GM12878 (cell line): Measurements from ENCODE around the gene BNIP5. TPM values are rescaled to one million over a fixed set of nuclear protein-coding genes. Genes with fewer than 3 reads are reported as not detected.

Source experiments
- ATAC-seq: fragments of 200-7000 bp; cut with Tn5 transposase; 3 replicates; pipeline ENCODE4 v1.9.1; 2020; ENCODE audit warnings: mild to moderate bottlenecking, moderate library complexity
- BruUV-seq: library from RNA; stranded (reverse); fragments of 400-500 nt; replicated peaks from 2 replicates; lab custom pipeline; 2021; lab: Mats Ljungman, UMichigan
- CTCF ChIA-PET: fragments of 300-600 bp; sonication (Branson Sonifier 250); formaldehyde crosslinking; extraction: SDS; loops from one replicate; lab custom pipeline; 2021; ENCODE audit warnings: inconsistent platforms; lab: Yijun Ruan, JAX
- POLR2A ChIA-PET: fragments of 350-600 bp; formaldehyde crosslinking; extraction: SDS; loops from one replicate; lab custom pipeline; 2021; ENCODE audit warnings: inconsistent platforms; lab: Charles Lee
- RAD21 ChIA-PET: fragments of 300-600 bp; sonication (Branson Sonifier 250); formaldehyde crosslinking; loops from one replicate; lab custom pipeline; 2023; ENCODE audit warnings: antibody characterized with exemption; ENCODE audit not compliant: unreplicated experiment; lab: Charles Lee
- SMC1A ChIA-PET: fragments of 300-600 bp; sonication (Branson Sonifier 250); formaldehyde crosslinking; loops from one replicate; lab custom pipeline; 2023; ENCODE audit not compliant: unreplicated experiment, uncharacterized antibody; lab: Charles Lee
- DNase-seq: peaks from one replicate; pipeline ENCODE4 v3.0.0-alpha.2; 2011; ENCODE audit warnings: low read depth, low spot score
- FAIRE-seq: peaks from 3 replicates; lab custom pipeline; 2011; peaks lifted over from hg19 to GRCh38; lab: Jason Lieb, UNC
- H2AFZ ChIP-seq: 2 replicates; pipeline ENCODE4 v1.6.0; 2011; ENCODE audit warnings: low read depth, low read length, control low read depth; ENCODE audit not compliant: control insufficient read depth
- H3K27ac ChIP-seq: 2 replicates; pipeline ENCODE4 v1.5.1; 2011; ENCODE audit warnings: control low read depth; ENCODE audit not compliant: control insufficient read depth, insufficient read depth
- H3K27me3 ChIP-seq, 2 experiments: replicated peaks in 1 of 2; 2 replicates each; pipeline versions ENCODE4 v1.6.0 to v1.6.1; 2011; ENCODE audit warnings: low read length in 1 of 2; ENCODE audit not compliant: control insufficient read depth in 2 of 2, insufficient read depth in 2 of 2
- H3K36me3 ChIP-seq, 2 experiments: 2 replicates each; pipeline ENCODE4 v1.5.1; 2011; ENCODE audit warnings: low read length in 1 of 2; ENCODE audit not compliant: control insufficient read depth in 2 of 2, insufficient read depth in 2 of 2
- H3K4me1 ChIP-seq: 2 replicates; pipeline ENCODE4 v1.6.1; 2011; ENCODE audit warnings: mild to moderate bottlenecking, low read length, moderate library complexity, mixed read lengths; ENCODE audit not compliant: control insufficient read depth, insufficient read depth
- H3K4me2 ChIP-seq: 2 replicates; pipeline ENCODE4 v1.6.0; 2011; ENCODE audit warnings: control low read depth; ENCODE audit not compliant: control insufficient read depth, insufficient read depth
- H3K4me3 ChIP-seq: fragments of 200-600 bp; sonication (generic); 2 replicates; pipeline ENCODE4 v1.5.1; 2016
- H3K79me2 ChIP-seq: 2 replicates; pipeline ENCODE4 v1.6.0; 2011; ENCODE audit warnings: low read length; ENCODE audit not compliant: control insufficient read depth, insufficient read depth
- H3K9ac ChIP-seq: 2 replicates; pipeline ENCODE4 v1.8.0; 2011; ENCODE audit warnings: low read length, control low read depth, mixed read lengths; ENCODE audit not compliant: control insufficient read depth, insufficient read depth
- H3K9me3 ChIP-seq: replicated peaks from 3 replicates; pipeline ENCODE4 v1.5.1; 2011; ENCODE audit warnings: mild to moderate bottlenecking, low read length; ENCODE audit not compliant: control insufficient read depth, insufficient read depth
- H4K20me1 ChIP-seq: 2 replicates; pipeline ENCODE4 v1.6.0; 2011; ENCODE audit not compliant: control insufficient read depth, insufficient read depth
- CREB1 ChIP-seq: IDR thresholded peaks from 2 replicates; pipeline ENCODE4 v1.6.1; 2012; ENCODE audit warnings: low read depth, mild to moderate bottlenecking, inconsistent platforms
- IRF4 ChIP-seq: IDR thresholded peaks from 2 replicates; pipeline ENCODE4 v1.6.1; 2011; ENCODE audit warnings: low read depth, low read length
- NBN ChIP-seq: fragments of 450-650 bp; IDR thresholded peaks from 2 replicates; pipeline ENCODE4 v1.6.1; 2016
- PAX8 ChIP-seq: fragments of 450-650 bp; IDR thresholded peaks from 2 replicates; pipeline ENCODE4 v1.6.1; 2017; ENCODE audit warnings: mild to moderate bottlenecking, moderate library complexity
- POU2F2 ChIP-seq: IDR thresholded peaks from 3 replicates; pipeline ENCODE4 v1.6.1; 2011; ENCODE audit warnings: low read depth, mild to moderate bottlenecking, low read length, borderline replicate concordance
- RB1 ChIP-seq: fragments of 450-650 bp; formaldehyde crosslinking; IDR thresholded peaks from 2 replicates; pipeline ENCODE4 v1.6.1; 2017; ENCODE audit warnings: mild to moderate bottlenecking, borderline replicate concordance
- RBBP5 ChIP-seq: fragments of 200-600 bp; sonication (generic); conservative IDR thresholded peaks from 2 replicates; pipeline ENCODE4 v1.6.1; 2016
- RUNX3 ChIP-seq: IDR thresholded peaks from 2 replicates; pipeline ENCODE4 v1.6.1; 2012; ENCODE audit warnings: low read length, inconsistent platforms
- SMARCA5 ChIP-seq: fragments of 450-650 bp; IDR thresholded peaks from 2 replicates; pipeline ENCODE4 v1.6.1; 2017; ENCODE audit warnings: mild to moderate bottlenecking
- WRNIP1 ChIP-seq: IDR thresholded peaks from 2 replicates; pipeline ENCODE4 v1.6.1; 2011; ENCODE audit warnings: low read depth, low read length, improper control_type of control experiment, borderline replicate concordance
- YY1 ChIP-seq: IDR thresholded peaks from 2 replicates; pipeline ENCODE4 v1.6.1; 2011; ENCODE audit warnings: low read depth, mild to moderate bottlenecking, low read length
- ZNF592 ChIP-seq: fragments of 450-650 bp; IDR thresholded peaks from 2 replicates; pipeline ENCODE4 v1.6.1; 2017; ENCODE audit warnings: mild to moderate bottlenecking, moderate library complexity
- ZNF687 ChIP-seq: fragments of 450-650 bp; IDR thresholded peaks from 2 replicates; pipeline ENCODE4 v1.6.1; 2017; ENCODE audit warnings: mild to moderate bottlenecking, moderate library complexity
- WGBS: methylation state at CpG from one replicate; pipeline ENCODE4 v1.1.6; 2016; ENCODE audit warnings: low lambda C conversion rate; ENCODE audit not compliant: insufficient replicate concordance, insufficient coverage; ENCODE audit errors: missing lambda C conversion rate; 5-methylcytosine and 5-hydroxymethylcytosine counted together
- in situ Hi-C: fragments of 300-500 bp; cut with MboI; formaldehyde crosslinking; loops from 9 replicates; pipeline ENCODE4 v1.14.3; 2018; ENCODE audit warnings: mixed read lengths
- intact Hi-C: fragments of 100-400 bp; cut with micrococcal nuclease; formaldehyde crosslinking; loops from one replicate; pipeline ENCODE4 v1.14.2; 2022; ENCODE audit not compliant: unreplicated experiment
- polyA plus RNA-seq, 11 experiments: library from polyadenylated mRNA; depleted of rRNA in 4 of 11; unstranded in 6 of 11; stranded (reverse) in 5 of 11; fragments of >200 nt; fragmentation: Nextera tagmentation in 4 of 11; fragmentation: Illumina TruSeq in 1 of 11; extraction: Ambion mirVana in 4 of 11; extraction: Trizol in 1 of 11; gene quantifications; 1 replicate in 1 of 11; 2 replicates in 10 of 11; pipeline versions ENCODE4 v1.2.1 to v1.2.3, GENCODE V29; 2011 to 2016; ENCODE audit warnings: inconsistent platforms in 2 of 11, missing spikeins in 2 of 11, low read depth in 1 of 11
- total RNA-seq, 4 experiments: library from RNA; depleted of rRNA in 3 of 4; stranded (reverse); fragments of >200 nt in 3 of 4; fragmentation: Illumina TruSeq in 1 of 4; extraction: Trizol in 1 of 4; gene quantifications; 2 replicates each; pipeline versions ENCODE4 v1.2.1 to v1.2.3, GENCODE V29; 2013 to 2021

Gene BNIP5
- total and polyA plus RNA-seq, 10 of the 15 experiments (the other 5 are each of a cell fraction or from before 2014, with no cell fraction given) = 0.02 to 0.68 (median 0.05) TPM; not detected in 2

- in situ Hi-C loops (no loop called here), intact Hi-C loops (loop anchor here (1.0 to 10.0 kb wide), 4 partner anchors 35 to 275 kb away; partner anchors contain the start of genes BNIP5 and MAPK14)
- SMC1A ChIA-PET = interaction anchor here (0.6 to 11.4 kb wide), 21 partner anchors 9 to 451 kb away, joined by 3 to 188 read pairs (median 3); partner anchors contain the start of genes BNIP5 and MAPK14
- Histone ChIP-seq H3K27ac (no peak overlapping the region), H2AFZ (no peak overlapping the region), H3K36me3 (no peaks in the 10 kb centered on the region), H4K20me1 (no peaks in the 10 kb centered on the region), H3K4me1 (no peaks in the 10 kb centered on the region), H3K27me3 (no peaks in the 10 kb centered on the region), H3K9ac (no peak overlapping the region), H3K4me2 (no peak overlapping the region), H3K4me3 (no peak overlapping the region), H3K9me3 (no peaks in the 10 kb centered on the region), H3K79me2 (no peaks in the 10 kb centered on the region)
- 17% methylated on average over 13 of the region's 13 CpGs for WGBS
- ATAC-seq (peak; percentile 99), DNase-seq (peak; percentile 77), FAIRE-seq (peak; percentile 100)
- CTCF ChIA-PET = interaction anchor here (0.6 to 15.8 kb wide), 36 partner anchors 11 to 277 kb away, joined by 3 to 313 read pairs (median 4); partner anchors contain the start of gene BNIP5
- POLR2A ChIA-PET = interaction anchor here (0.6 to 1.7 kb wide), 3 partner anchors 56 to 62 kb away, joined by 5 to 11 read pairs (median 6); no protein-coding TSS in a partner anchor
- no TSS peak for BruUV-seq
- RAD21 ChIA-PET = interaction anchor here (0.6 to 6.8 kb wide), 13 partner anchors 10 to 275 kb away, joined by 3 to 122 read pairs (median 4); partner anchors contain the start of genes BNIP5 and MAPK14
- TF ChIP-seq YY1 = peak; percentile 80
- TF ChIP-seq CREB1 = peak; percentile 38; the same call in 1 of the 2 replicates
- 0 out of 3 replicates have a peak, but pooled peaks have one; percentile 54 for TF ChIP-seq POU2F2
- peak; percentile 15; the same call in 1 of the 2 replicates for TF ChIP-seq RUNX3
- TF ChIP-seq IRF4 = peak; percentile 71; the same call in 1 of the 2 replicates
- no peak for TF ChIP-seq PAX8
- TF ChIP-seq RBBP5 = no peak
- peak; percentile 66; the same call in 1 of the 2 replicates for TF ChIP-seq NBN
- peak; percentile 94; the same call in 1 of the 2 replicates for TF ChIP-seq WRNIP1
- peak; percentile 95 for TF ChIP-seq SMARCA5
- peak; percentile 65; the same call in 1 of the 2 replicates for TF ChIP-seq RB1
- TF ChIP-seq ZNF687 = peak; percentile 48; the same call in 1 of the 2 replicates
- 0 out of 2 replicates have a peak, but pooled peaks have one; percentile 27 for TF ChIP-seq ZNF592
Measured at GRCh38 chr6:36302227-36302976, 34.3 kb downstream of the BNIP5 start.
